Fibroblast of skin of left quadriceps (primary cell): Measurements from ENCODE around the gene B3GAT3.
"Not testable (repeated sequence)": the region's sequence is repeated elsewhere in the genome, so short reads cannot be mapped to it uniquely, and the experiment has no call there.

ENCODE experiments used
- DNase-seq, 2 experiments: peaks; one replicate each; pipeline ENCODE4 v3.0.0-alpha.2; 2013; ENCODE audit warnings: low read depth in 2 of 2

B3GAT3 gene

GRCh38 chr11:62621567-62622470 lies at the start of gene B3GAT3:
TSS of gene B3GAT3 (minus strand) at chr11:62621986. CDS start at chr11:62621947, 39 bp downstream.
- peak; percentile 86 to 88 for DNase-seq

GRCh38 chr11:62671236-62671607 lies 49.4 kb upstream of the B3GAT3 start:
- no peak for DNase-seq

- DNase-seq, result no peak
These were observed 47.8 kb upstream of the B3GAT3 start for GRCh38 chr11:62669420-62670161.

- no peak for DNase-seq
These were observed 45.7 kb upstream of the B3GAT3 start for GRCh38 chr11:62667460-62667859.

- no peak for DNase-seq
These were observed 44.6 kb upstream of the B3GAT3 start for GRCh38 chr11:62666259-62666926.

GRCh38 chr11:62665599-62666258 lies 43.9 kb upstream of the B3GAT3 start:
- DNase-seq, result no peak

- peak; percentile 85 to 87 for DNase-seq
These were observed 43.4 kb upstream of the B3GAT3 start, which contains the start of the genes C11orf98 and CSKMT for GRCh38 chr11:62665075-62665598. TSS of gene C11orf98 (minus strand) at chr11:62665210. CDS start at chr11:62665169, 41 bp downstream. TSS of gene CSKMT (plus strand) at chr11:62665312. CDS start at chr11:62665880, 568 bp downstream.

GRCh38 chr11:62664405-62665074 lies 42.8 kb upstream of the B3GAT3 start:
- DNase-seq, result no peak

GRCh38 chr11:62656796-62657429 lies 35.1 kb upstream of the B3GAT3 start:
- DNase-seq, result no peak

GRCh38 chr11:62654297-62654696 lies 32.5 kb upstream of the B3GAT3 start:
- no peak for DNase-seq

- DNase-seq, result no peak
These were observed 30.6 kb upstream of the B3GAT3 start for GRCh38 chr11:62652161-62653006.

- DNase-seq, result not testable (repeated sequence)
These were observed 28.5 kb upstream of the B3GAT3 start for GRCh38 chr11:62650283-62650682.

GRCh38 chr11:62649486-62649885 lies 27.7 kb upstream of the B3GAT3 start:
- no peak for DNase-seq

GRCh38 chr11:62648967-62649364 lies 27.2 kb upstream of the B3GAT3 start:
- DNase-seq, result no peak

GRCh38 chr11:62648185-62648966 lies 26.6 kb upstream of the B3GAT3 start:
- DNase-seq, result no peak

- no peak for DNase-seq
These were observed 25.8 kb upstream of the B3GAT3 start for GRCh38 chr11:62647609-62648005.

- DNase-seq, result no peak
These were observed 25.2 kb upstream of the B3GAT3 start for GRCh38 chr11:62646825-62647608.
